K562 (cell line): ENCODE data around the gene DNAJB2. TPM values are rescaled to one million over a fixed set of nuclear protein-coding genes. Genes with fewer than 3 reads are reported as not detected.

Experiments
- ARHGAP35 ChIP-seq: fragments of 450-650 bp; IDR thresholded peaks from 2 replicates; pipeline ENCODE4 v1.6.1; 2018; ENCODE audit not compliant: partially characterized antibody
- BRD9 ChIP-seq: fragments of 450-650 bp; IDR thresholded peaks from 2 replicates; pipeline ENCODE4 v1.6.1; 2018; ENCODE audit warnings: low read depth; ENCODE audit not compliant: partially characterized antibody
- EWSR1 ChIP-seq: fragments of 450-650 bp; IDR thresholded peaks from 2 replicates; pipeline ENCODE4 v1.6.1; 2018; ENCODE audit warnings: borderline replicate concordance, mild to moderate bottlenecking, low read depth, moderate library complexity; ENCODE audit not compliant: partially characterized antibody
- FOSL1 ChIP-seq: fragments of 200-800 bp; sonication (Bioruptor generic); conservative IDR thresholded peaks from 2 replicates; pipeline ENCODE4 v1.6.1; 2016; ENCODE audit warnings: missing genetic modification characterization, missing compliant biosample characterization
- FOXM1 ChIP-seq, 2 experiments: fragments of 450-650 bp in 1 of 2; sonication (generic) in 1 of 2; formaldehyde crosslinking in 1 of 2; IDR thresholded peaks; 2 replicates each; pipeline versions ENCODE4 v1.6.1 to v1.9.0; 2017 to 2022; ENCODE audit warnings: low read depth in 2 of 2, mild to moderate bottlenecking in 2 of 2, missing genetic modification reagents in 1 of 2, moderate library complexity in 1 of 2
- FOXP1 ChIP-seq: sonication (generic); formaldehyde crosslinking; IDR thresholded peaks from 2 replicates; pipeline ENCODE4 v1.8.0; 2022; ENCODE audit warnings: mild to moderate bottlenecking, missing genetic modification reagents
- HDAC1 ChIP-seq, 2 experiments: fragments of 450-650 bp; IDR thresholded peaks; 2 replicates each; pipeline ENCODE4 v1.6.1; 2016 to 2017; ENCODE audit warnings: inconsistent platforms in 1 of 2, mild to moderate bottlenecking in 1 of 2, moderate library complexity in 1 of 2
- HES1 ChIP-seq: fragments of 450-650 bp; IDR thresholded peaks from 2 replicates; pipeline ENCODE4 v1.6.1; 2016; ENCODE audit warnings: low read depth, mild to moderate bottlenecking, moderate library complexity
- MCM5 ChIP-seq: fragments of 450-650 bp; IDR thresholded peaks from 2 replicates; pipeline ENCODE4 v1.6.1; 2016; ENCODE audit warnings: low read depth
- MYNN ChIP-seq, 2 experiments: sonication (generic); formaldehyde crosslinking in 1 of 2; IDR thresholded peaks; 2 replicates each; pipeline versions ENCODE4 v1.5.0 to v1.6.1; 2016 to 2020; ENCODE audit warnings: antibody characterized with exemption in 1 of 2, missing genetic modification reagents in 1 of 2
- NCOA1 ChIP-seq: fragments of 450-650 bp; IDR thresholded peaks from 2 replicates; pipeline ENCODE4 v1.6.1; 2016; ENCODE audit warnings: low read depth
- PCBP2 ChIP-seq: fragments of 200-400 bp; formaldehyde crosslinking; IDR thresholded peaks from 2 replicates; pipeline ENCODE4 v1.6.1; 2018; ENCODE audit warnings: low read length, low read depth, mild to moderate bottlenecking, moderate library complexity; ENCODE audit not compliant: poor library complexity, severe bottlenecking
- POU5F1 ChIP-seq: fragments of 150-350 bp; IDR thresholded peaks from 2 replicates; pipeline ENCODE4 v1.6.1; 2014; ENCODE audit warnings: borderline replicate concordance, low read length, low read depth, mild to moderate bottlenecking; ENCODE audit not compliant: partially characterized antibody
- SAP30 ChIP-seq: fragments of 200-600 bp; sonication (generic); IDR thresholded peaks from 2 replicates; pipeline ENCODE4 v1.6.1; 2012; ENCODE audit warnings: borderline replicate concordance, low read depth, mild to moderate bottlenecking, moderate library complexity, low read length, control low read depth, inconsistent platforms; ENCODE audit not compliant: insufficient read depth, poor library complexity, severe bottlenecking
- SMARCE1 ChIP-seq: fragments of 450-650 bp; IDR thresholded peaks from 2 replicates; pipeline ENCODE4 v1.7.1; 2016; ENCODE audit warnings: mild to moderate bottlenecking
- SPI1 ChIP-seq: IDR thresholded peaks from 2 replicates; pipeline ENCODE4 v1.6.1; 2011; ENCODE audit warnings: low read depth, low read length, control low read depth, borderline replicate concordance
- TARDBP ChIP-seq: fragments of 450-650 bp; IDR thresholded peaks from 2 replicates; pipeline ENCODE4 v1.6.1; 2016
- ZFX ChIP-seq: sonication (generic); formaldehyde crosslinking; IDR thresholded peaks from 2 replicates; pipeline ENCODE4 v1.8.0; 2022; ENCODE audit warnings: mild to moderate bottlenecking, missing genetic modification reagents, moderate library complexity
- ZNF239 ChIP-seq: fragments of 250-450 bp; sonication (Bioruptor Pico); IDR thresholded peaks from 2 replicates; pipeline ENCODE4 v1.4.0; 2020; ENCODE audit warnings: mild to moderate bottlenecking
- polyA plus RNA-seq, 8 experiments: library from polyadenylated mRNA; depleted of rRNA in 4 of 8; stranded (reverse) in 5 of 8; unstranded in 3 of 8; fragments of >200 nt; fragmentation: Nextera tagmentation in 2 of 8; fragmentation: Illumina TruSeq in 1 of 8; extraction: Ambion mirVana in 2 of 8; extraction: Trizol in 1 of 8; gene quantifications; 2 replicates each; pipeline versions ENCODE4 v1.2.1 to v1.2.3, GENCODE V29; 2011 to 2014; ENCODE audit warnings: inconsistent platforms in 1 of 8, missing spikeins in 1 of 8
- total RNA-seq, 7 experiments: library from RNA; depleted of rRNA in 6 of 7; stranded (reverse); fragments of >200 nt in 6 of 7; fragmentation: Illumina TruSeq in 2 of 7; extraction: Trizol in 2 of 7; gene quantifications; 2 replicates each; pipeline versions ENCODE4 v1.2.1 to v1.2.3, GENCODE V29; 2011 to 2021; ENCODE audit warnings: low replicate concordance in 1 of 7
- TF ChIP-seq, protein P1 (sequence below): sonication (generic); formaldehyde crosslinking; IDR thresholded peaks from 2 replicates; pipeline ENCODE4 v1.8.0; 2022; ENCODE audit warnings: mild to moderate bottlenecking, missing genetic modification reagents
- TF ChIP-seq, protein P2 (sequence below), 2 experiments: fragments of 250-450 bp in 1 of 2; fragments of 450-650 bp in 1 of 2; sonication (Bioruptor Pico) in 1 of 2; IDR thresholded peaks; 2 replicates each; pipeline versions ENCODE4 v1.6.1 to v1.8.0; 2016 to 2021; ENCODE audit warnings: mild to moderate bottlenecking in 2 of 2, moderate library complexity in 2 of 2, missing compliant biosample characterization in 1 of 2, missing genetic modification characterization in 1 of 2

DNAJB2 gene
- total and polyA plus RNA-seq, 9 of the 15 experiments (the other 6 are each of a cell fraction or from before 2014, with no cell fraction given) = 0.08 to 3.0 (median 2.2) TPM; not detected in 1

DNA sequence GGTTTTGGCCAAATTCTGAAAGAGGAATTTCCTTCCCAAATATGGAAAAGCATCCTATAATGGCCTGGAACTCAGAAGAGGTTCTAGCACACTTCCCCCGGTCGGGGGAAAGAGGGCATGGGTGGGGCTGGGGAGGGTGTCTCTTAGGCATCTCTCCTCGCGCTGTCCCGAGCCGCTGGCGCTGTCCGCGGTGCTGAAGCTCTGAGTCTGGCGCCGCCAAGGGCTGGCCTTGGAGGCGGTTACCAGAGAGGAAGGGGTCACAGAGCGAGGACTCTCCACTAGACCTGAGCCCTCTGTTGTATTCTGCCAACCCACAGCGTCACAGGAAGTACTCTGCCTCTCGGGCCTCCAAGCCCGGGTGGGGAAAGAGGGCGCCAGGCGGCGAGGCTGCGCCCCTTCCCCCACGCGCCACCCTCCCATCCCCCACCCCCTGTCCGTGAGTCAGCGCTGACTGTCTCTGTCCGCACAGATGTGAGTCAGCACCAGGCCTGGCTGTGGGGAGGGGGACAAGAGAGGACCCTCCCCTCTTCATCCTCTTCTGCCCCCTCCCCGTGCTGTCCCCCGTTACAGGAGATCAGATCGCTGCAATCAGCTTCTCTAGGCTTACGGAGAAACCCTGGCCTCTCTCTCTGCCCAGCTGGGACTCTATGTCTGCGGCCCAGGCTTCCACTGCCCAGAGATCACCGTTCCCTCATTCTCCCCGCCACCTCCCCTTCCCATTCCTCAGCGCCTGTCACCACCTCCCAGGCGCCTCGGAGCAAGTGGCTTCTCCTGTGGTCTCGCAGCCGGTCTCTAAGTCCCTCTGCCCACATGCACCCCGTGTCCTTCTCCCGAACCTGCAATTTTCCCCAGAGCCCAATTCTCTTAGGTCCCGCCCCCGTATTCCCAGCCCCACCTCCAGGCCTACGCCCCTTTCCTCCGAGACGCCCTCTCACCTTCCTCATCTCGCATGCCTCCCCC, 29.3 kb downstream of the DNAJB2 start (continued):
- TF ChIP-seq, protein P1, sequence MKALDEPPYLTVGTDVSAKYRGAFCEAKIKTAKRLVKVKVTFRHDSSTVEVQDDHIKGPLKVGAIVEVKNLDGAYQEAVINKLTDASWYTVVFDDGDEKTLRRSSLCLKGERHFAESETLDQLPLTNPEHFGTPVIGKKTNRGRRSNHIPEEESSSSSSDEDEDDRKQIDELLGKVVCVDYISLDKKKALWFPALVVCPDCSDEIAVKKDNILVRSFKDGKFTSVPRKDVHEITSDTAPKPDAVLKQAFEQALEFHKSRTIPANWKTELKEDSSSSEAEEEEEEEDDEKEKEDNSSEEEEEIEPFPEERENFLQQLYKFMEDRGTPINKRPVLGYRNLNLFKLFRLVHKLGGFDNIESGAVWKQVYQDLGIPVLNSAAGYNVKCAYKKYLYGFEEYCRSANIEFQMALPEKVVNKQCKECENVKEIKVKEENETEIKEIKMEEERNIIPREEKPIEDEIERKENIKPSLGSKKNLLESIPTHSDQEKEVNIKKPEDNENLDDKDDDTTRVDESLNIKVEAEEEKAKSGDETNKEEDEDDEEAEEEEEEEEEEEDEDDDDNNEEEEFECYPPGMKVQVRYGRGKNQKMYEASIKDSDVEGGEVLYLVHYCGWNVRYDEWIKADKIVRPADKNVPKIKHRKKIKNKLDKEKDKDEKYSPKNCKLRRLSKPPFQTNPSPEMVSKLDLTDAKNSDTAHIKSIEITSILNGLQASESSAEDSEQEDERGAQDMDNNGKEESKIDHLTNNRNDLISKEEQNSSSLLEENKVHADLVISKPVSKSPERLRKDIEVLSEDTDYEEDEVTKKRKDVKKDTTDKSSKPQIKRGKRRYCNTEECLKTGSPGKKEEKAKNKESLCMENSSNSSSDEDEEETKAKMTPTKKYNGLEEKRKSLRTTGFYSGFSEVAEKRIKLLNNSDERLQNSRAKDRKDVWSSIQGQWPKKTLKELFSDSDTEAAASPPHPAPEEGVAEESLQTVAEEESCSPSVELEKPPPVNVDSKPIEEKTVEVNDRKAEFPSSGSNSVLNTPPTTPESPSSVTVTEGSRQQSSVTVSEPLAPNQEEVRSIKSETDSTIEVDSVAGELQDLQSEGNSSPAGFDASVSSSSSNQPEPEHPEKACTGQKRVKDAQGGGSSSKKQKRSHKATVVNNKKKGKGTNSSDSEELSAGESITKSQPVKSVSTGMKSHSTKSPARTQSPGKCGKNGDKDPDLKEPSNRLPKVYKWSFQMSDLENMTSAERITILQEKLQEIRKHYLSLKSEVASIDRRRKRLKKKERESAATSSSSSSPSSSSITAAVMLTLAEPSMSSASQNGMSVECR (CRISPR knock-in tag) = peak; percentile 63; the same call in 1 of the 2 replicates
- TF ChIP-seq, protein P2, sequence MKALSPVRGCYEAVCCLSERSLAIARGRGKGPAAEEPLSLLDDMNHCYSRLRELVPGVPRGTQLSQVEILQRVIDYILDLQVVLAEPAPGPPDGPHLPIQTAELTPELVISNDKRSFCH (CRISPR knock-in tag; IDR thresholded peaks at IDR 0.05) = no peak
- TF ChIP-seq, protein P2 (tag; IDR thresholded peaks at IDR 0.05) = no peak
- TF ChIP-seq POU5F1 (no peak), FOSL1 (tag) (peak; percentile 98), PCBP2 (no peak), TARDBP (no peak), SAP30 (peak; percentile 79), ARHGAP35 (no peak), EWSR1 (no peak), NCOA1 (peak; percentile 89), SPI1 (no peak), FOXM1 (IDR thresholded peaks at IDR 0.05; ENCODE audit: low read depth) (no peak), FOXM1 (CRISPR knock-in tag; IDR thresholded peaks at IDR 0.05; ENCODE audit: low read depth) (no peak), HES1 (no peak), ZFX (CRISPR knock-in tag) (no peak), MCM5 (no peak), ZNF239 (no peak), BRD9 (no peak), SMARCE1 (peak; percentile 77; the same call in 1 of the 2 replicates), MYNN (IDR thresholded peaks at IDR 0.05) (no peak), MYNN (CRISPR knock-in tag; IDR thresholded peaks at IDR 0.05) (no peak), FOXP1 (CRISPR knock-in tag) (peak; percentile 29; the same call in 1 of the 2 replicates), HDAC1 (IDR thresholded peaks at IDR 0.05) (peak in 1 of 2 experiments; percentile 75; a peak in 2 of 4 replicates)
